Measurements from ENCODE around the gene BCAR1. TPM values are rescaled to one million over a fixed set of nuclear protein-coding genes. Genes with fewer than 3 reads are reported as not detected.
"Not testable (repeated sequence)": the region's sequence is repeated elsewhere in the genome, so short reads cannot be mapped to it uniquely, and the experiment has no call there.

The BCAR1 gene
- total RNA-seq, 4 donors from 2014 or later = 34.6 to 63.7 (median 37.0) TPM

GRCh38 chr16:75271441-75272096, 20.1 kb upstream of the BCAR1 start:
- Histone ChIP-seq H3K4me3 (no peak overlapping the region), H3K27ac (no peak overlapping the region), H3K27me3 (no peaks in the 10 kb centered on the region), H3K4me1 (peaks cover 0 to 30% (median 9%) of the 10 kb centered on the region in 3 donors), H3K36me3 (no peaks in the 10 kb centered on the region), H3K9me3 (no peaks in the 10 kb centered on the region)
- WGBS, 2 donors (ENCODE audit: low coverage in 1 of 2) = 82 to 100% methylated on average over 1 to 2 of the region's 6 CpGs
- ATAC-seq = no peak
- no peak for TF ChIP-seq POLR2AphosphoS5 (IDR thresholded peaks at IDR 0.05)
- no peak for TF ChIP-seq CTCF (IDR thresholded peaks at IDR 0.05)
- TF ChIP-seq EP300 (IDR thresholded peaks at IDR 0.05) = no peak
- no peak for TF ChIP-seq POLR2A (IDR thresholded peaks at IDR 0.05)

DNA sequence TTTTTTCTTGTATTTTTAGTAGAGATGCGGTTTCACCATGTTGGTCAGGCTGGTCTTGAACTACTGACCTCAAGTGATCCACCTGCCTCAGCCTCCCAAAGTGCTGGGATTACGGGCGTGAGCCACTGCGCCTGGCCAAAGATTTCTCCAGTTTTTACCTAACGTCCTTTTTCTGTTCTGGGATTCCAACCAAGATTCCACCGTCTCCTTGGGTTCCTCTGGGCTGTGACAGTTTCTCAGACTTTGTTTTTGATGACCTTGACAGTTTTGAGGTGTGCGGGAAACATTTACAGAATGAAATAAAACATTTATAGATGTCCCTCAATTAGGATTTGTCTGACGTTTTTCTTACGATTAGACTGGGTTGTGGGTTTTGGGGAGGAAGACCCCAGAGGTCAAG, 17.9 kb upstream of the BCAR1 start:
- peaks cover 0 to 43% (median 9%) of the 10 kb centered on the region in 3 donors for H3K4me1 ChIP-seq
- not testable (repeated sequence) for H3K36me3 ChIP-seq, H3K27ac ChIP-seq, H3K9me3 ChIP-seq, H3K4me3 ChIP-seq, H3K27me3 ChIP-seq, ATAC-seq
- WGBS, 2 donors (ENCODE audit: low coverage in 1 of 2) = 58 to 87% methylated on average over 5 to 8 of the region's 9 CpGs

DNA sequence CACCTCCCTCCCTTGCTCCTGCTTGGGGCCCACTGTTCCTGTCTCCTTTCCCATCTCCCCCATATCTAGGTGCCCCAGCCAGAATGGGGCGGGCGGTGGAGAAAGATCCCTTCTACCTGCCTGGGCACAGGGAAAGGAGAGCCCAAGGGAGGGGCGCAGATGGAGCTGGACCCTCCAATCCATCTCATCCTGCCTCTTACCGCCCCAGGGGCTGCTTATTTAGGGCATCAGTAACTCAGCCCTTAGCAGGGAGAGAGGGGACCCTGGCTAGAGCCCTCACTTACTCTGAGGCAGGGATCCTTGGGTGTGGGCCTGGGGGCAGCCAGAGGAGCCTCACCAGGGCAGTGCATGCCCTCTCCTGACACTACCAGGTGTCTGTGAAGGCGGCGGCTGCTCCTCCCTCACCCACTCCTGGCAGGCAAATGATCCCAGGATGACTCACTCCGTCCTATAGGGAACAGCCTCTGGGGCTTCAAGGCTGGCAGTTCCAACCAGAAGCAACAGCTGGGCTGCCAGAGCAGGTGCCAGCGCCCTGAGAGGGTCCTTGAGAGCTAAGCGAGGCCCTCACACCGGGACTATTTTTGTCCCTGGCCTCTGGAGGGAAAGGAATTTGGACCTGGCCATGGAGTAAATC, 16.3 kb upstream of the BCAR1 start:
- H3K4me1 ChIP-seq = peaks cover 0 to 59% (median 24%) of the 10 kb centered on the region in 3 donors
- no peaks in the 10 kb centered on the region for H3K9me3 ChIP-seq
- no peaks in the 10 kb centered on the region for H3K27me3 ChIP-seq
- peak; percentile 42 for ATAC-seq
- no peak for TF ChIP-seq POLR2AphosphoS5 (IDR thresholded peaks at IDR 0.05)
- TF ChIP-seq CTCF (IDR thresholded peaks at IDR 0.05) = no peak
- TF ChIP-seq EP300 (IDR thresholded peaks at IDR 0.05) = no peak
- no peak for TF ChIP-seq POLR2A (IDR thresholded peaks at IDR 0.05)
- peak overlapping the region in 3 of 4 donors; percentile 48 to 89 (median 63) for H3K27ac ChIP-seq
- WGBS, 2 donors (ENCODE audit: low coverage in 1 of 2) = 39% methylated on average over 2 of the region's 10 CpGs; no CpG with 5 or more reads in 1 of the 2 donors
- H3K36me3 ChIP-seq = no peaks in the 10 kb centered on the region
- H3K4me3 ChIP-seq = no peak overlapping the region

GRCh38 chr16:75266738-75267630, 15.6 kb upstream of the BCAR1 start:
- Histone ChIP-seq H3K36me3 (no peaks in the 10 kb centered on the region), H3K4me3 (no peak overlapping the region), H3K9me3 (no peaks in the 10 kb centered on the region), H3K27ac (peak overlapping the region in 3 of 4 donors; percentile 63 to 95 (median 89)), H3K4me1 (peaks cover 0 to 61% (median 32%) of the 10 kb centered on the region in 3 donors), H3K27me3 (no peaks in the 10 kb centered on the region)
- ATAC-seq = no peak
- no CpG with 5 or more reads among the region's 27 CpGs for WGBS, 2 donors (ENCODE audit: low coverage in 1 of 2)
- TF ChIP-seq POLR2A (IDR thresholded peaks at IDR 0.05) (no peak), EP300 (IDR thresholded peaks at IDR 0.05) (no peak), POLR2AphosphoS5 (IDR thresholded peaks at IDR 0.05) (no peak), CTCF (IDR thresholded peaks at IDR 0.05) (no peak)
